Esophagus (tissue), 2 donors: ENCODE results near the gene CCDC174. TPM values are rescaled to one million over a fixed set of nuclear protein-coding genes. Genes with fewer than 3 reads are reported as not detected.
"Not testable (repeated sequence)": the region's sequence is repeated elsewhere in the genome, so short reads cannot be mapped to it uniquely, and the experiment has no call there.

Source experiments
- H3K27ac ChIP-seq, 2 donors: one replicate each; pipeline ENCODE4 v1.5.1; 2013; ENCODE audit warnings: low read depth in 2 of 2, mild to moderate bottlenecking in 2 of 2, inconsistent platforms in 1 of 2, low read length in 1 of 2, moderate library complexity in 1 of 2
- H3K27me3 ChIP-seq, 2 donors: one replicate each; pipeline ENCODE4 v1.6.1; 2013; ENCODE audit warnings: low read length in 2 of 2, control low read depth in 1 of 2, mild to moderate bottlenecking in 1 of 2; ENCODE audit not compliant: insufficient read depth in 2 of 2, control insufficient read depth in 1 of 2
- H3K36me3 ChIP-seq, 2 donors: one replicate each; pipeline ENCODE4 v1.6.1; 2013; ENCODE audit warnings: low read length in 1 of 2; ENCODE audit not compliant: control insufficient read depth in 2 of 2, insufficient read depth in 2 of 2
- H3K4me1 ChIP-seq, 2 donors: one replicate each; pipeline ENCODE4 v1.6.1; 2013; ENCODE audit warnings: low read length in 1 of 2; ENCODE audit not compliant: control insufficient read depth in 2 of 2, insufficient read depth in 2 of 2
- H3K4me3 ChIP-seq, 2 donors: one replicate each; pipeline ENCODE4 v1.5.1; 2013; ENCODE audit warnings: low read length in 2 of 2, mild to moderate bottlenecking in 2 of 2, low read depth in 1 of 2, moderate library complexity in 1 of 2
- H3K9me3 ChIP-seq, 2 donors: one replicate each; pipeline ENCODE4 v1.6.1; 2013; ENCODE audit warnings: mild to moderate bottlenecking in 2 of 2, low read depth in 1 of 2, low read length in 1 of 2, moderate library complexity in 1 of 2; ENCODE audit not compliant: control insufficient read depth in 2 of 2, insufficient read depth in 1 of 2
- WGBS, 2 donors: extraction: QIAGEN DNeasy Blood & Tissue Kit; methylation state at CpG; one replicate each; pipeline ENCODE4 v1.1.7; 2013; 5-methylcytosine and 5-hydroxymethylcytosine counted together
- polyA plus RNA-seq, 2 donors: library from polyadenylated mRNA; stranded (reverse); fragments of 200-250 nt; gene quantifications; one replicate each; pipeline ENCODE4 v1.2.3, GENCODE V29; 2013
- donor health status: healthy with polysubstance abuse.
- donor health status: Bipolar disorder and iron deficiency.

The CCDC174 gene
- polyA plus RNA-seq, 2 donors, result 10.4 to 11.1 TPM

DNA sequence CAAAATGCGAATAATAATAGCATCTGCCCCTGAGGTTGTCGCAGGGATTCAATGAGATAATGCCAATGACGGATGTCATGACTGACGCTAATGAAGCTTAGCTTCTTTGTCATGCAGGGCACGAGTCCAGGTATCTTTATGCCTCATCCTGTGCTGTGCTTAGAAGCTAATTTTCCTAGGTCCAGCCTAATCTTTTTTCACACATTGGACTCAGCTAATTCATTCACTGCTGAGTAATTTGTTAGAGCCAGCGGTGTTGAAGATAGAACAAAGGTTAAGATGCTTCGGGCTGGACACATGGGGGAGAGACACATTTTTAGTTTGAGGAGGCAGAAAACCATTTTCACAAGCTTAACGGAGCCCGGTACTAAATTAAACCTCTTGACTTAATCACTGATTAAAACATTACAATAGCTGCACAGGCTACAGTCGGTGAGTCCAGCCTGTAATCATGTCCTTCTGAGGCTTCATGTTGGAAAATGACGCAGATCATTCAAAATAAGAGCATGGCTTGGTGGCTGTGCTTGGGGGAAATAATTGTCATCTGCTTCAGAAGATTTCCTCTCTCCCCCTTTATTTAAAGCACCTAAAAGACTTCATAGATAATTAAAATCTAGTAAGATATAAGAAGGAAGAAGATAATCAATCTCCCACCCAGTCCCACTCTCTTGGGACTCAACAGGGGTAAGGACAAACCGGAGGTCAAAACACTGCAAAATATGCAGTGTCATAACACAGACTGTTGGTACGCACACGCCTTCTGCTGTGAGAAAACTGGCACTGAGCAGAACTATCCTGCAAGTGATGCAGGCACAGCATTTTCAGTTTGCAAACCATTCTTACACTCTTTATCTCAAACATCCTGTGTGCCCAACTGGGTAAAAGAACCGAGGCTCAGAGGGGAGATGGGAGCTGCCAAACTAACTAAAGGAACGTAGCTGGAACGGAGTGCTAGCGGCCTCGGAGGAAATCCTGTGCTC lies 3.3 kb upstream of the CCDC174 start:
- H3K27ac ChIP-seq, result no peak overlapping the region
- no peaks in the 10 kb centered on the region for H3K27me3 ChIP-seq
- H3K4me3 ChIP-seq, result no peak overlapping the region
- H3K4me1 ChIP-seq, result no peaks in the 10 kb centered on the region
- H3K36me3 ChIP-seq, result no peaks in the 10 kb centered on the region
- WGBS, 2 donors, result 68% methylated on average over 19 of the region's 19 CpGs
- H3K9me3 ChIP-seq, result no peaks in the 10 kb centered on the region

DNA sequence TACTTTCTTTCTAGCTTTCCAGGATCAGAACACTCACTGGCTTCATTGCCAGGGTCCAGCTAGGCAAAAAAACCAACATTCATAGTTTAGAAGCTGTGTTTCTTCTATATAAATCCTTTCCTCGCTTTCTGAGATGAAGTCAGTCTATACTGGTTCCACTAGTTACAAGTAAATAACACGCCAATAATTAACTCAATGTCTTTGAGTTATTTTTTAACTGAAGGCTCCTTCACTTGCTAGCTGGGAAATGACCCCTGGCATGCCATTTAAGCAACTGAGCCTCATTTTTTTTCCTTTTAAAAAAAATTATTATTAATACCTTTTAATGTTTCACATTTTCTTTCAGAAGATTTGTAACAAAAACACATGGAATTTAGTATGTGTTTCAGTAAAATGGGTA lies 2.1 kb upstream of the CCDC174 start:
- 56 to 83% methylated on average over 2 of the region's 2 CpGs for WGBS, 2 donors
- no peaks in the 10 kb centered on the region for H3K27me3 ChIP-seq
- H3K27ac ChIP-seq, result no peak overlapping the region
- no peaks in the 10 kb centered on the region for H3K36me3 ChIP-seq
- no peak overlapping the region for H3K4me3 ChIP-seq
- H3K4me1 ChIP-seq, result no peaks in the 10 kb centered on the region
- H3K9me3 ChIP-seq, result no peaks in the 10 kb centered on the region

DNA sequence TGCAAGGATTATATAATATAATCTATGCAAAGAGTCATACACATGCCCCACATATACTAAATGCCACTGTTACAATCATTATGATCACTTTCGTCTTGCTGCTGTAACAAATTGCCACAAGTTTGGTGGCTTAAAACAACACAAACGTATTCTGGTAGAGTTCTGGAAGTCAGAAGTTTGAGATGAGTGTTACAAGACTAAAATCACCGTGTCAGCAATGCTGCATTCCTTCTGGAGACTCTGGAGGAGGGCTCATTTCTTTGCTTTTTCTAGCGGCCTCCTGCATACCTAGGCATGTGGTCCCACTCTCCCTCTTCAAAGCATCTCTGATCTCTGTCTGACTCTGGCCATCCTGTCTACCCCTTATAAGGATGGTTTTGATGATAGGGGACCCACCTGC lies 1.4 kb upstream of the CCDC174 start:
- no peaks in the 10 kb centered on the region for H3K9me3 ChIP-seq
- H3K4me3 ChIP-seq, result no peak overlapping the region
- H3K36me3 ChIP-seq, result no peaks in the 10 kb centered on the region
- WGBS, 2 donors, result 91 to 93% methylated on average over 4 of the region's 4 CpGs
- no peak overlapping the region for H3K27ac ChIP-seq
- no peaks in the 10 kb centered on the region for H3K27me3 ChIP-seq
- H3K4me1 ChIP-seq, result no peaks in the 10 kb centered on the region

DNA sequence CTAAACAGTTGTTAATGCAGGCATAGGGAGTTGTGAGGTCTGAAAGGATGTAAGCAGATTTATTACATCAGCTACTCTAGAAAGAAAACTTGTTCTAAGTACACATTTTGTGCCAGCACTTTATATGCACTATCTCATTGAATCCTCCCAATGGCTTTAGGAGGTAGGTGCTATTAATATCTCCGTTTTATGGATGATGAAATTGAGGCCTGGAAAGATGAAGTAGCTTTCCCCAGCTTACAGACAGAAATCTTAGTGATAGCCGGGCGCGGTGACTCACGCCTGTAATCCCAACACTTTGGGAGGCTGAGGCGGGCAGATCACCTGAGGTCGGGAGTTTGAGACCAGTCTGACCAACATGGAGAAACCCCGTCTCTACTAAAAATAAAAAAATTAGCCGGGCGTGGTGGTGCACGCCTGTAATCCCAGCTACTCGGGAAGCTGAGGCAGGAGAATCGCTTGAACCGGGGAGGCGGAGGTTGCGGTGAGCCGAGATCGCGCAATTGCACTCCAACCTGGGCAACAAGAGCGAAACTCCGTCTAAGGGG lies 872 bp downstream of the CCDC174 start:
- not testable (repeated sequence) for H3K4me1 ChIP-seq, H3K9me3 ChIP-seq, H3K36me3 ChIP-seq, H3K27me3 ChIP-seq
- 78 to 83% methylated on average over 21 of the region's 21 CpGs for WGBS, 2 donors
- peak overlapping the region; percentile 89 to 99 for H3K27ac ChIP-seq
- peak overlapping the region; percentile 77 to 94 for H3K4me3 ChIP-seq

DNA sequence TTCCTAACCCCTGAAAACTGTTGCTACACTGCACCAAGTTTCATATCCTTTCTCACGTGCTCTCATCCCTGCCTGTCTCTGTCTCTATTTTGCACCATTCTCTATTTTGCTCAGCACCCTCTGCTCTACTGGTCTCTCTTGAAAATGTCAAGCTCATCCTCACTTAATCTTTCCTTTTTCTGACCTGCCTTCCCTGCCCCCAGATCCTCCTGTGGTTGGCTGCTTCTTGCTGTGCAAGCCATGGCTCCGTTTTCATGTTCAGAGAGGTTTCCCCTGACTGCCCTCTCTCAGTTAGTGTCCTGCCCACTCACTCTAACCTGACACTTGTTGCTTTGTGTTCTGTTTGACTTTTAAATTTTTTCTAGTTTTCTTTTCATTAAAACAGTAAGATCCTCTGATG lies 6.0 kb downstream of the CCDC174 start:
- Histone ChIP-seq H3K27me3 (no peaks in the 10 kb centered on the region), H3K27ac (no peak overlapping the region), H3K9me3 (no peaks in the 10 kb centered on the region), H3K4me3 (no peak overlapping the region), H3K36me3 (peaks cover 22 to 27% of the 10 kb centered on the region in 2 donors), H3K4me1 (no peaks in the 10 kb centered on the region)
- 77 to 82% methylated on average over 2 of the region's 2 CpGs for WGBS, 2 donors

DNA sequence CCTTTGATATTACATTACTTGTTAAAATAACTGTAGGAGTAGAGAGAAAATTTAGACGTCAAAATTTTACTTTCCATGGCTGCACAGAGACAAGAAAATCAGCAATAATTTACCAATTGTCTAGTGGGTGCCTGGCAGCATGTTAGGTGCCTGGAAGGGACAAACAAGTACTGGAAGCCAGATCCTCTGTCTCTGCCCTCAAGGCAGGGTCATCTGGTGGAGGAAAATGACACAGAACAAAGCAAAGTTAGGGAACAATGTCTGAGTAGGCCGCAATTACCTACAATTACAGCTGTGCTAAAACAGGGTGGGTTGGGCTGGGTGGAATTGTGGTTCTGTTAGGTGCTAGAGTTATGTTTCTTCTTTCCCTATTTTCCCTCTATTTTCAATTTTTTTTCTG lies 7.4 kb downstream of the CCDC174 start:
- Histone ChIP-seq H3K4me3 (no peak overlapping the region), H3K4me1 (no peaks in the 10 kb centered on the region), H3K36me3 (peaks cover 22 to 32% of the 10 kb centered on the region in 2 donors), H3K27ac (no peak overlapping the region), H3K9me3 (no peaks in the 10 kb centered on the region), H3K27me3 (no peaks in the 10 kb centered on the region)
- 95 to 98% methylated on average over 2 of the region's 2 CpGs for WGBS, 2 donors

DNA sequence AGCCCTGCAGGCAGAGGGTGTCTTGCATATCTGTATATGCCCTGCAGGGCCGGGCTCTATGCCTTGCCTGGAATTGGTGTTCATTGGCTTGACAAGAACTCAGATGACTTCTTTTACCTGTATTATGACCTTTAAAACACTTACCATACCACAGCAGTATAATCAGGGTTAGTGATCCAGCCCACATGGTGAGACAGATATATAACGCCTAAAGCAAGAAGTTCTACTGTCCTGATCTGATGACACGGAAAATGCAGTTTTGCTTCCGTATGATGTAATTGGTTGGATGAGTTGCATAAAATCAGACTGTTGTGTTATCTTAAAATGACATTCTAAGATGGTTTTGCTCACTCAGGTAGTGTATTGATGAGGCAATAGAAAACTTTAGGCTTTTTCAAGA lies 9.4 kb downstream of the CCDC174 start:
- Histone ChIP-seq H3K9me3 (no peaks in the 10 kb centered on the region), H3K36me3 (peaks cover 31 to 35% of the 10 kb centered on the region in 2 donors), H3K27me3 (no peaks in the 10 kb centered on the region), H3K4me1 (no peaks in the 10 kb centered on the region), H3K4me3 (no peak overlapping the region), H3K27ac (no peak overlapping the region)
- 69 to 78% methylated on average over 4 of the region's 4 CpGs for WGBS, 2 donors

DNA sequence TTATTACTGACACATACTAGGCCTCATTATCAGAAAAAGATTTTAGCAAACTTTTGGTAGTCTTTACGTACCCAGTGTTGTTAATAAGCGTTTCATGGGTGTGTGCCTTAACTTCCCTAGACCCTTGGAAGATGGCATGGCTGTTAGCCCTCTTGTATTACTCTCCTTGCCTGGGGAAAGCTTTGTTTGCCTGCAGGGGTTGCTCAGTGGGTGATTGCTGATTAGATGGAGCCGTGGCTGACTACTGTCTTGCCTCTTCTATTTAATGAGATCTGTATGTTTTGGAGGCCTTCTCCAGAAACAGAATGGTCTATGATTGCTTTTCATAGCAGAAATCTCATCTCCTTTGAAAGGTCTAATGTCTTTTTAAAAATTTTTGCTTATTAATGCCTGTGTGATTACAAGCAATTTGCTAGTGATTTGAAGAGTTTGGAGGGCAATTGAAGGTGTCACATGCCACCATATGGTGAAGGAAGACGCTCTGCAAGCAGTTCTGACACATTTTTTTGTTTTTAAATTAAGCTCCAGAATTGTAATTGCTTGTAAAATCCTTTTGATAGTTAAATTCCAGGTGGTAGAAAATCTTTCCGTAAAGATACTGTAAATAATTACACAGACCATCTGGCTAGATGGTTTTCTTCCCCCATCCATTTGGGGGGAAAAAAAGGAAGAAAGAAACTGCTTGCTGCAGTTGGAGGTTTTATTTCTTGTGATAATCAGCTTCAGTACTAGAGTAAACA lies 12.0 kb downstream of the CCDC174 start:
- H3K27me3 ChIP-seq, result no peaks in the 10 kb centered on the region
- H3K4me1 ChIP-seq, result no peaks in the 10 kb centered on the region
- H3K27ac ChIP-seq, result no peak overlapping the region
- 81 to 84% methylated on average over 5 of the region's 5 CpGs for WGBS, 2 donors
- H3K36me3 ChIP-seq, result peaks cover 25 to 30% of the 10 kb centered on the region in 2 donors
- H3K4me3 ChIP-seq, result no peak overlapping the region
- no peaks in the 10 kb centered on the region for H3K9me3 ChIP-seq

DNA sequence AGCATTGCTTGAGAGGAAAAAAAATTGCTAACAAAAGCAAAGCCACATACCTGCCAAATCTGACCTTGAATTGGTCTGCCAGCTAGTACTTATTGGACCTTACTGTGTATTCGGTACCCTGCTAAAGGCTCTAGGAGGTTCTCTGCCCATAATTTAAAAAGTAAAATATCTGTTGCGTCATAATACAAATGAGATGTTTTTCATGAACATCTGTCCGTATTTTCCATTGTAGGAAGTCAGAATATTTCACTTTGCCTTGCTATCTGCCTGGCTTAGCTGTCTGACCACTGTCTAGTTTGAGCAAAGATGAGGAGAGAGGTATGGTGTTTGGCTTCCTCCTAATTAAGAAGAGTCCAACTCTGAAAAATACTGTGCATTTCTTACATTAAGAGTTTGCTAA lies 12.6 kb downstream of the CCDC174 start:
- 77 to 88% methylated on average over 3 of the region's 3 CpGs for WGBS, 2 donors

More for the DNA sequence above, 12.6 kb downstream of the CCDC174 start:
- no peaks in the 10 kb centered on the region for H3K4me1 ChIP-seq
- peaks cover 24 to 31% of the 10 kb centered on the region in 2 donors for H3K36me3 ChIP-seq
- no peak overlapping the region for H3K27ac ChIP-seq
- no peaks in the 10 kb centered on the region for H3K9me3 ChIP-seq
- no peaks in the 10 kb centered on the region for H3K27me3 ChIP-seq
- no peak overlapping the region for H3K4me3 ChIP-seq
